ENCODE data around the gene PTPN13.

The PTPN13 gene

DNA sequence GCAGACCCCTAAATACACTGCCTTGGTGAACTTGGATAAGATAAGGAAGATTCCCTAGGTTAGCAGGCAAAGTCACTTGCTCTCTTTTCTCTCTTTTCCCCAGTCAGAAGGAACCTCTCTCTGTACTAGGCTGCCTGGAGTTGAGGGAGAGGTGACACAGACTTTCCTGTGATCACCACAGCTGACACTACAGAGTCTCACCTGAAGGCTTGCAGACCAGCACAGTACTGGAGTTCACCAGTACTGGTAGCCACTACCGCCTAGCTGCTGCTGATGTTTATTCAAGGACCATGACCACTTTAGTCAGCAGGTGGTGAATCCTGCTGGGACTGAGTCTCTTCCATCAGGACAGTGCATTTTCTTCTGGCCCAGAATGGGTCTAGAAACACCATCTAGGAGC is 63.3 kb downstream of the PTPN13 start:
- H3K36me3 Mint-ChIP-seq (ENCODE audit: low read depth), result peaks cover 65% of the 10 kb centered on the region
- H3K4me3 Mint-ChIP-seq, result no peak overlapping the region
- H3K9me3 Mint-ChIP-seq, result peaks cover 43% of the 10 kb centered on the region
- no peaks in the 10 kb centered on the region for H3K27me3 Mint-ChIP-seq (ENCODE audit: low read depth)
- no peaks in the 10 kb centered on the region for H3K4me1 Mint-ChIP-seq
- H3K27ac Mint-ChIP-seq, result no peak overlapping the region
- no peak for TF ChIP-seq CTCF (IDR thresholded peaks at IDR 0.05; ENCODE audit: unreplicated experiment in 3 of 3)

GRCh38 chr4:86657910-86658309 is 63.8 kb downstream of the PTPN13 start:
- Mint-ChIP-seq H3K27ac (no peak overlapping the region), H3K4me1 (no peaks in the 10 kb centered on the region), H3K9me3 (peaks cover 38% of the 10 kb centered on the region), H3K36me3 (ENCODE audit: low read depth) (peaks cover 60% of the 10 kb centered on the region), H3K4me3 (no peak overlapping the region), H3K27me3 (ENCODE audit: low read depth) (no peaks in the 10 kb centered on the region)
- no peak for TF ChIP-seq CTCF (IDR thresholded peaks at IDR 0.05; ENCODE audit: unreplicated experiment in 3 of 3)

DNA sequence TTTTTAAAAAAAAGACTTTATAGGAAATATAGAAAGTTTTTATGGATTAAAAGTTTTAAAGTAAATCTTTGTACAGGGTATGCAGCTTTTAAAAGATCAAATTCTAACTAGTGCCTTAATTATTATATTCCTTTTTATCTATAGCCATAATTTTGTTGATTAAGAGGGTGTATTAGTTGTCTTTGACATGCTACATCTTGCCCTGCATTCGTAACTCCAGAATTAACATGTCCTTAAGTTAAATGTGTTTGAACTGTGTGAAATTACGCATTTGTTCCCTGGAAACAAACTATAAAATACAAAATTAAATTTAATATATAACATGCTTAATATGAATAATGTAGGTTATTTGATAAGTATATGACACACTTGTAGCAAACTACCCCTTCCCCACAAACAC is 66.3 kb downstream of the PTPN13 start:
- Mint-ChIP-seq H3K9me3 (peaks cover 19% of the 10 kb centered on the region), H3K4me3 (no peak overlapping the region), H3K4me1 (no peaks in the 10 kb centered on the region), H3K27ac (no peak overlapping the region), H3K36me3 (ENCODE audit: low read depth) (peaks cover 36% of the 10 kb centered on the region), H3K27me3 (ENCODE audit: low read depth) (no peaks in the 10 kb centered on the region)
- TF ChIP-seq CTCF (IDR thresholded peaks at IDR 0.05; ENCODE audit: unreplicated experiment in 3 of 3), result no peak

DNA sequence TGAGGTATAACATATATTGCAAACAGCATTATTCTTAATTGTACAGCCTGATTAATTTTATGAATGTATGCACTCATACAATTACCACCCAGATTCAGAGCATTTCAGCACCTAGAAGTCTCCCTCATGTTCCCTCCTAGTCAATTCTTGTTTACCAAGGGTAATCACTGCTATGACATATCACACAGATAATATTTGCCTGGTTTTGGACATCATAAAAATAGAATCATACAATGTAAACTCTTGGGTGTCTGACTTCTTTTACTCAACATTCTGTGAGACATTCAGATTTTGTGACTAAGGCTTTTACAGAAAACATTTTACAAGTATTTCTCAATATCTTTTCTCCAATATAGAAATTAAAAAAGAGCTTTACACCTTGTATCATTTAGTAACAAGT is 66.9 kb downstream of the PTPN13 start:
- Mint-ChIP-seq H3K27me3 (ENCODE audit: low read depth) (no peaks in the 10 kb centered on the region), H3K9me3 (peaks cover 13% of the 10 kb centered on the region), H3K27ac (no peak overlapping the region), H3K4me1 (no peaks in the 10 kb centered on the region), H3K36me3 (ENCODE audit: low read depth) (peaks cover 30% of the 10 kb centered on the region), H3K4me3 (no peak overlapping the region)
- TF ChIP-seq CTCF (IDR thresholded peaks at IDR 0.05; ENCODE audit: unreplicated experiment in 3 of 3), result no peak

DNA sequence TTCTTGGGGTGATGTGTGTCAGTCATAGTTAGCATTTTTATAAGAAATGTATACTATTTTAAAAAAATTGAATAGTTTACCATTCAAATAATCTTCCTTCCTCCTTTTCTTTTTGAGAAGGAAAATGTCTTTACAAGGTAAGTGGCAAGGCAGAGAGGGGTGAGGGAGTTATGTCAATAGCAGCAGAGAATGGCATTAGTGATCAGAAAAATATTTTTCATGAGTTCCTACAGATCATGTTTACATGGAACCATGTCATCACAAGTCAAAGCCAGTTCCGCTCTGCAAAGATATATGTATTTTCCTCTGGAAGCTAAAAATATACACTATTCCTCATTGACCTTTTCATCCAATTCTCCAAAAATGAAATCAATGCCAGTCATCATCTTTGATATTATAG is 67.3 kb downstream of the PTPN13 start:
- H3K36me3 Mint-ChIP-seq (ENCODE audit: low read depth), result peaks cover 28% of the 10 kb centered on the region
- H3K27me3 Mint-ChIP-seq (ENCODE audit: low read depth), result no peaks in the 10 kb centered on the region
- no peak overlapping the region for H3K4me3 Mint-ChIP-seq
- no peak overlapping the region for H3K27ac Mint-ChIP-seq
- H3K9me3 Mint-ChIP-seq, result peaks cover 12% of the 10 kb centered on the region
- H3K4me1 Mint-ChIP-seq, result no peaks in the 10 kb centered on the region
- TF ChIP-seq CTCF (IDR thresholded peaks at IDR 0.05; ENCODE audit: unreplicated experiment in 3 of 3), result no peak

DNA sequence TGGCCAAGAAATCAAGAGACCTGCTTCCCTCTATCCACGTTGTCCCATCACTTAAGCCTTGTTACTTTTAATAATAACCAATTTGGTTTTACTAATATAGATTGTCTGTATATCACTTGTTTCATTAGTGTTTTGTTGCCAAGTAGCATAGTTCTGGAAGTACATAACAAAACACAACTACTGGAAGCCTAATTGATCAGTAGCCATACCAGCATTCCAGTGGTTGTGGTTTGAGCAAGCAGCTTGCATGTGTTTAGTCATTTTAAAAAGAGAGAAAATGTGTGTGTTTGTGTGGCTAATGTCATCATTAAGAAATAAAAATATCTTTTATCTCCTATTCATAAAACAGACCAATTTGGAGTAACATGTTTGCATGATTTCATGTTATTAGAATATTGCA is 70.8 kb downstream of the PTPN13 start:
- no peak for TF ChIP-seq CTCF (IDR thresholded peaks at IDR 0.05; ENCODE audit: unreplicated experiment in 3 of 3)
- Mint-ChIP-seq H3K9me3 (no peaks in the 10 kb centered on the region), H3K4me3 (no peak overlapping the region), H3K36me3 (ENCODE audit: low read depth) (peaks cover 12% of the 10 kb centered on the region), H3K27me3 (ENCODE audit: low read depth) (no peaks in the 10 kb centered on the region), H3K27ac (no peak overlapping the region), H3K4me1 (no peaks in the 10 kb centered on the region)
